GM12872 (cell line): ENCODE results near the gene GPR161.

Experiments
- CTCF ChIP-seq: IDR thresholded peaks from 3 replicates; pipeline ENCODE4 v1.5.1; 2011; ENCODE audit warnings: low read depth, mild to moderate bottlenecking, low read length, moderate library complexity; ENCODE audit not compliant: insufficient read depth

Gene GPR161

GRCh38 chr1:168157638-168158037 is 20.9 kb upstream of the GPR161 start:
- TF ChIP-seq CTCF: no peak

GRCh38 chr1:168155910-168156309 is 19.2 kb upstream of the GPR161 start:
- TF ChIP-seq CTCF: no peak

- TF ChIP-seq CTCF: no peak
Observed at GRCh38 chr1:168151935-168152334, 15.2 kb upstream of the GPR161 start.

- TF ChIP-seq CTCF: no peak
Observed at GRCh38 chr1:168150283-168150682, 13.6 kb upstream of the GPR161 start.

GRCh38 chr1:168148916-168149315 is 12.2 kb upstream of the GPR161 start:
- TF ChIP-seq CTCF: no peak

- no peak for TF ChIP-seq CTCF
Observed at GRCh38 chr1:168146626-168147025, 9.9 kb upstream of the GPR161 start.

- TF ChIP-seq CTCF: no peak
Observed at GRCh38 chr1:168146160-168146539, 9.4 kb upstream of the GPR161 start.
